ENCODE results near the gene ELF1.

Gene ELF1

DNA sequence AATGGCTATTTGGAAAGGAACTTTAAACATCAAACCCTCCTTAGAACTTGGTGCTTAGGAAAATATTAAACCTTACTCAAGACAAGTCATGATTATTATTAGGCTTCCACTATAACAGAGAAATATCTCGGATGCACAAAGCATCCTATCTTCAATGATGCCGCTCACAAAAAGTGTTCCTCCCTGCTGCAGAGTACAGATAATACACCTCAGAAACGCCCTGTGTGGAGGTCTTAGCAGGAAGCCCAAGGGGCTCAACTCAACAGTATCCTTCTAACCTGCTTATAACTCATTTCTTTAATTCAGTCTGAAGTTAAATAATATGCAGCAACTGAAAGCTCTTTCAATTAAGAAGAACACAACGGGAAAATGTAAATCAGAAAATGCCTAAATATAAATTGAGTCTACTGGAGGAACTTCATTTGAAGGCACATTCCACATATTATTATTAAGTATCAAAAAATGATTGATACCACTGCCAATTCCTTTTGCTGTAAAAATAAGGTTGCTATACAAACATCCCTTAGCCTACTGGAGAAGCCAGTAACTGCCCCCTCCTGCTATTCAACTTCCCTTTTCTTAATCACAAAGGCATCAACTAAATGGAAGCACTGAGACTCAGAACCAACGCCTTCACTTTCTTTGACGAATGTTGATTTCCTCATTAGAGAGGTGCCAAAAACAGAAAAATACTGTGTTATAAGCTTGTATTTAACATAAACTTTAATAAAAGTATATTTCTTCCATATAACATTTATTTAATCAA is 12.0 kb downstream of the ELF1 start:
- no peak for DNase-seq (ENCODE audit: low spot score)

DNA sequence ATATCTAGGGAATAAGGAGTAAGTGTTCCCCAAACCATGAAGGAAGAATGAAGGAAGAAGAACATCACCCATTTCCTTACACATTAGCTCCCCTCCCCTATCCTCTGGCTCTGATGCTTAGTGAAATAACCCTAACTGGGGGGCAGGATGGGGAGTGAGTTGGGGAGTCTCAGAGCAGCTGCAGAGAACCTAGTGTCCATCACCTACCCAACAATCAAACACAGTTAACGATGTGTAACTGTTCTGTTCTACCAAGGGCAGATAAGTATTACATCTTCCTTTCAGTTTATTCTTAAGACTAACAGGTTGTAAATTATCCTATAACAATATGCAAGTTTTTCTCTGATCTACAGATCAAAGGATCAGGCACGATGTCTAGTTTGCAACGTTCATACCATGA is 12.8 kb downstream of the ELF1 start:
- no peak for DNase-seq (ENCODE audit: low spot score)

DNA sequence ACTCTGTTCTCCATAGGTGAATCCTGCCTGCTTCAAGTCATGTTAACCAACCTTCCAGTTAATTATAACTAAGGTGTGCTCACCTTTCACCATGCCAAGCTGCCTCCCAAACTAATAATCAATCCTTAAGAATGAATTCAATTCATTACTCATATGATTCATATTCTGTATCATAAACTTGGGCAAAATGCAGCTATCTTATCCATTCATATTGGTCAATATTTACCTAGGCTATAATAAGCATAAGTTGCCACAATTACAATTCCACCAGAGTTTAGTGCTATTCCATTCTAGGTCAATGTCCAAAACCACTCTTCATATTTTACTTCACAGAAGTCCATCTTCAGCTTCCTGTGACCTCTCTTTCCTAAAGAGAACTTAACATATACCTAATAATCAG is 13.4 kb downstream of the ELF1 start:
- DNase-seq (ENCODE audit: low spot score): no peak

DNA sequence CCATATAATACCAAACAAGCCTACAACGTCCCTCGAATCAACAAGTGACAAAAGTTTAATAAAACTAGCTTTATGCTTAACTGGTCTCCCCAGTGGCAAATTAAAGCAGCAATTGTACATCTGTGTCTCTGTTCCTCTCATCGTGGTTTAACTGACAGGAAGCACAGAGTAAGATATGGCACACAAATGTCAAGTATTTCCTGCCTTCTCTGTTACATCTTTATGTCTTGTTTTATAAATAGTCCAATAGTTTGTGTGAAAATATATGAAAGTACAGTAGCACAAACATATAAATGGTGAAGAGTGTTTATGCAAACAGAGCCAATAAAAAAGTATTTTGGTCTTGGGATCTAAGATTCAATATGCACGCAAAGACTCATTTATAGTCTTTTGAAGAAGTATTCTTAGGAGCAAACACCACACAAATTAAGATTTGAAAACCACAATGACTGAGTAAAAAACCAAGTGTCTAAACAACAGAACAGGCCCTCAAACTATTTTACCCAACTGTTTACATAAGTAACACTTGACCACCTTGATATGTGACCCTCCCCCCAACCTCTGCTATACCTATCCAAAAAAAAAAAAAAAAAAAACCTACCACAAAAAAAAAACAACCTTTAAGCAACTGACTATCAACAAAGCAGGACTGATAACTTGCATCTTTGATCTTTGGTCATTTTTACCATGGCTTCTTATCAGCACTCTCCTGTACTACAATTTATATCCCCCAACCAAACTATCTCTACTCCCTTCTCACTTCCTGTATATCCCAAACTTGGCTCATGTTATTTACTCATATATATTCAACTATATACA is 14.0 kb downstream of the ELF1 start:
- no peak for DNase-seq (ENCODE audit: low spot score)

DNA sequence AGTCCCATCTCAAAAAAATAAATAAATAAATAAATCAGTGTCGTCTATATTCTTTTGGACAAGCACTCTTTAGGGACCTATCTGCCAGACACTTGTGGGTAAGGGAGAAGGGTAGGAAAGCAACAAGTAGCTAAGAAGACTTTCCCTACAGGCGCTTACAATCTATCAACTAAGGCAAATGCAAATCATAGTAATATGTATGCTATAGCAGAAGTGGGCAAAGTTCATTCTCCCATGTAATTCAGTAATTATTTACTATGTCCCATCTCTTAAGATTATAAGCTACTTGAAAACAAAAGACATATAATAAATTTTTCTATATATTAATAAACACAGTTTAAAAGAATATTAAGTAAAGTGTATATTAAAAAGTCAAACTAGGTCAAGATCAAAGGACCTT is 16.5 kb downstream of the ELF1 start:
- DNase-seq (ENCODE audit: low spot score): no peak

DNA sequence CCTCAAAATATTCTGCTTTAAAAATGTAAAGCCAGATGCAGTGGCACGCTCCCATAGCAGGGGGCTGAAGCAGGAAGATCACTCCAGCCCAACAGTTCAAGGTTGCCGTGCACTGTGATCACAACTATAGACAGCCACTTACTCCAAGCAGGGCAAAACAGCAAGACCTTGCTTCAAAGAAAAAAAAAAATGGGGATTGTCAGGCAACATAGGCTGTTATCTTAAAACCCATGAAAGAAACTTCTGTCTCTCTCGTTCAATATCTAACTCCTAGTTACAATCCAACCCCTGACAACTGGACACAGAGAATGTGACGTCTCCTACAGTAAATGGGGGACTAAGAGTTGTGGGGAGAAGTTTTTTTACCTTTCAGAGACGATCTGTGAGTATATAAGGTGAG is 17.4 kb downstream of the ELF1 start:
- DNase-seq (ENCODE audit: low spot score): no peak

DNA sequence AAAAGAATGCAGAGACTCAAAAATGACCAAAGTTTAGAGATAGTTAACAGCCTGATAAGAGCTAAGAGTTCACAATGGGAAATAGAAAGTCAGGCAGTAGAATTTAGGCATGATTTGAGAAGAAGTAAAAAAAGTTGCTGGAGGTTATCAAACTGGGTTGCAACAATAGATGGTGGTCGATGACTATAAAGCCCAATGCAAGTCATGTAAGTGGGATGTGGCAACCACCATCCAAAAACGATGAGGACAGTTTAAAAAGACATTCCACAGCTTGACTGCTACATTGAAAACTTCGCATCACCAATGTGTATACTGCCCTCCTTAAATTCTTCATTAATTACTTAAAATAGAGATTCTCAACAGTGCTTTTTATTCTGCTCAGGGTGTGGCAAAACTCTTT is 19.7 kb downstream of the ELF1 start:
- DNase-seq (ENCODE audit: low spot score): no peak

DNA sequence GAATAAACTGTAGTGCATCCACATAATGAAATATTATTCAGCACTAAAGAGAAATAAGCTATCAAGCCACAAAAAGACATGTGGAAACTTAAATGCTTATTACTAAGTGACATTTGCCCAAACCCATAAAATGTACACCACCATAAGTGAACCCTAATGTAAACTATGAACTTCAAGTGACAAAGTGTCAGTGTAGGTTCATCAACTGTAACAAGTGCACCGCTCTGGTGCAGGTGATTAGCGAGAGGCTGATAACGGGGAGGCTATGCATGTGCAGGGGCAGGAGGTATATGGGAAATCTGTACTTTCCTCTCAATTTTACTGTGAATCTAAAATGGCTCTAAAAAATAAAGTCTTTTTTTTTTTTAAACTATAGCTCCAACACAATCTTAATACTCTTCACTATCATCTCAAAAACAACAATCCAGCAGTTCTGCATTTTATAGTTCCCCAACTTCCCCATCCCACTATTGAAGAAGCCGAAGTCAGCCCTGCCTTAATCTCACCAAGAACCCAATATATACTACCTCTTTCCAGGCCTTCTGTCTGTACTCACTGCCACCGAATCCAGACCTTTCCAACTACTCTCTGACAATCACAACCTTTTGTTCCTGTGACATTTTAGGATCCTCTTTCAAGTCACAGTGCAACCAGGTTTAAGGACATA is 22.6 kb downstream of the ELF1 start:
- no peak for DNase-seq (ENCODE audit: low spot score)

DNA sequence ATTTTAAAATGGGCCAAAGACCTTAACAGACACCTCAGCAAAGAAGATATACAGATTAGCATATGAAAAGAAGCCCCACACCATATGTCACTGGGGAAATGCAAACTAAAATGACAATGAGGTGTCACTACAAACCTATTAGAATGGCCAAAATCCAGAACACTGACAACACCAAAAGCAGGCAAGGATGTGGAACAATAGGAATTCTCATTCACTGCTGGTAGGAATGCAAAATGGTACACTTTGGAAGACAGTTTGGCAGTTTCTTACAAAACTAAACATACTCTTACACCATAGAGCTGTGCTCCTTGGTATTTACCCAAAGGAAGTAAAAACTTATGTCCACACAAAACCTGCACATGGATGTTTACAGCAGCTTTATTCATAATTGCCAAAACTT is 23.1 kb downstream of the ELF1 start:
- no peak for DNase-seq (ENCODE audit: low spot score)

DNA sequence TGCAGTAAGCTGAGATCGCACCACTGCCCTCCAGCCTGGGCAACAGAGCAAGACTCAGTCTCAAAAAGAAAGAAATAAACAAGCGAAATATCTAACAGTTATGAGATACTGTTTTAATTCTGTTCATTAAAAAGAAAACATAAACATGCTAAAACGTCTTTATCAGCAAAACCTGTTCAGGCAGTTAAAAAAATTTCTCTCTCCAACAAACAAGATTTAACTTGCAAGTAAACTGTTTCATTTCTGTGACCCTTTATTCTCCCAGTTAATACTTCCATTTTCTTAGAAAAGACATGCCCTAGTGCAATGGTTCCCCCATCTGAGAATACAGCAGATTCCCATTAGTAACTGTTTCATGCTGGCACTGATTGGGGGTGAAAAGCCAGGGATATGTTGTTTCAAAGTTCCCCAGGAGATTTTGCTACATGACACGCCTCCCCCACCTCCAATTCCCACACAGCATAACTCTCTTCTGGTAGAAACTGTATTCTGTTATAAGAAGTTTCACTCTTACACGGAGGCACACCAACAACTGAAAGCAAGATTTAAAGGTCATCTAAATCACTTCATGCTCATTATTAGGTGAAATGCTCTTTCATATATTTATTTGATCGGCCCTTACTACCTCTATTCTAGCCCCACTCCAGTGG is 24.4 kb downstream of the ELF1 start:
- DNase-seq (ENCODE audit: low spot score): no peak

DNA sequence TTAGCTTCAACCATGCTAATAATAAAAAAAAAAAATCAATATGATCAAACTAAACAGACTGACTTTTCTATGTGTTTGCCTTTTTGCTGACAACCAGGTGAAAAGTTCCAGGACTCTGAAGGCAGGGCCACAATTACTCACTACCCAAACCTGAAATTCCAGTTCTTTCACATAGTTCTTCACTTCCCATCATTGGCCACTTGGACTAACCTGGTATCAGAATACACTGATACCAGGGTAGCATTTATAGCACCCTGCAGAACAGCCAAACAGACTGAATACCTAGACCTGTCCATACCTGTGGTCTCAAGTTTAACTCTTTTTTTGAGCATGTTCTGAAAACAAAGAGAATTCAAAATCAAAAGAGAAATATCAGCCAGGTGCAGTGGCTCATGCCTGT is 25.1 kb downstream of the ELF1 start:
- no peak for DNase-seq (ENCODE audit: low spot score)

DNA sequence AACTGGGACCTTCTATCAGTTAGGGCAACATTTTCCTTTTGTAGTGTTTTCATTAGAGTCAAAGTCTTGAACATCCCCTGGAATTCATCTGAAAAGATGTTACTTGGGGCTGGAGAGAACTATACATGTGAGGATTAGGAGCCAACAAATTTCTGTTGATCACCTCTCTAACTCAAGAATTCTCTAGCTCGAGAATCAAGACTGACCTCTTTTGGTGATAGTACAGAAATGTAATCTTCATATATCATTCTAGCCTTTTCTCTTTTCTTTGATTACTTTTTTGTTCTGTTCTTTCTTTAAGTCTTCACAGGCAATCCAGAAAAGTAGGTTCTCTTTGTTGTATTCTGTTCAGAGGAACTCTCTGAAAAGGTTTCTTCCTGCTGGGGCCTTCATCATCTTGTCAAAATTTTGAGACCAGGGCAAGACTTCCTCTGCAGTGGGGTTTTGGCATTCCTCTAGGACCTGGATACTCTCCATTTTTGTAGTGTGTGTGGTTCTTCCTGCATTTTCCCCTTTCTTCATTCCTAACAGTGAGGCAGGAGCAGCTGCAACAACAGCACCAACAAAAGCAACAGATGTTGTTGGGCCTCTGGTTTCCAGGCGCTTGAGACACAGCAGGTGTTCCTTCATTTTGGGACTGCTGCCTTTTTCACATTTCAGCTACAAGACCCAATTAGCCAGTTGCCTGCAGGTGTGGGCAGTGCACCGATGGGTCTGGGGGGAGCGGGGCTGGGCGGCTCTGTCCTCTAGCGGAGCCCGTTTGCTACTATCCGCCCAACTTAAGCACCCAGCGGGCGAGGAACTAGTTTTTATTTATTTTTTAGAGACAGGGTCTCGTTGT is 26.2 kb downstream of the ELF1 start:
- no peak for DNase-seq (ENCODE audit: low spot score)

DNA sequence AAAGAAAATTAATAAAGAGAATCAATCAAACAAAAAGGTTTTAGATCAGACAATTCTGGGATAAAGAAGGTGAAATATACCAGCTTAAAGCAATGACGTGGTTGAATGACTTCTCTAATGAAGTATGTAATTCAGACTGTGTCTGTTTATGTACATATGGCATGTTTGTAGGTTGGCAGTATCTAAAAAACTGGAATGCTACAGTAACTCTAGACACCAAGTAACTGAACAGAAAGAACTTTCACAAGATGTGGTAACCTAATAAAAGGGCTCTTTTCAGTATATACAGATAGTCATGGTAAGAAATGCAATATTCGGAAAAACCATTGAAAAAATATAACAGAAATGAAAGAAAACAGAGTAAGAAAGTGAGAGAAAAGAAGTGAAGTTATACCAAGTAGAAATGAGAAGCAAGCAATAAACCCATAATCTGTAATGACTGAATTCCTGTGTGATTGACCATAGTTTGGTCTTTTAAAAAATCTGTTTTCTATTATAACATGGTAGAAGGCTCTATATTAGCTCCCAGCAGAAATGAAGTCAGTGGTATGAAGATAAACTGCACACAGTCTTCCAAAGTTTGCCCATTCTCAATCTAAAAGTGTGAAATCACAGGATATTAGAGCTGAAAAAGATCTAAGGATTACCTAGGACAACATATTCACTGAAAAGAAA is 31.4 kb downstream of the ELF1 start:
- no peak for DNase-seq (ENCODE audit: low spot score)

DNA sequence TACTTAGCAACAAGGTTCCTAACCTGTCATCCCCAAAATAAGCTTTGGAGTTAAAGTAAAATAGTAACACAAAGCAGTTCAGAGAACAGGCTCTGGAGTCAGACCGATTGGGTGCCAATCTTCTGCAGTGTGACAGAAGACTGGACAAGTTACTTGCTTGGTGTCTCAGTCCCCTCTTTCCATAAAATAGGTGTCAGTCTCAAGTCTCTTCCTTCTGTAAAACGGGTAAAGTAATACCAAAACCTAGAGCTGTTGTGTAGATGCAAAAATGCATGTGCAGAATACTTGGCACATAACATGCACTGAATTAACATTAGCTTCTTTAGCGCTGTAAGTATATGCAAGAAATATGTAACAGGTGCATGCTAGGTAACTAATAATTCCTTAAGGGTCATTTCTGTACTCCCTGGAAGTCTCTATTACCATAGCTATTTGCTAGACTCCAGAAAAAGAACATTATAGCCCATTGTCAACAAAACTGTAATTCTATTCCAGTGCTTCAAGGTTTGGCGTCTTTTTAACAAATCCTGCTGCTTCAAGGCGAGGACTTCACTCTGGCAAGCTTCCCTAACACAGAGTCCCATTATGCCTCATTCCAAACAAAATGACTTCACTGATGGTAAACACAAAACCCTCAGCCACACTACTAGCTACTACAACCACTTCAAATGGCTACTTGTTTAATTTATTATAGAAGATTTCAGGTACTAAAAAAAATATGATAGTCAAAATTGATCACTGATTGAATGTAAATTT is 32.8 kb downstream of the ELF1 start:
- peak; percentile 43 for DNase-seq (ENCODE audit: low spot score)

DNA sequence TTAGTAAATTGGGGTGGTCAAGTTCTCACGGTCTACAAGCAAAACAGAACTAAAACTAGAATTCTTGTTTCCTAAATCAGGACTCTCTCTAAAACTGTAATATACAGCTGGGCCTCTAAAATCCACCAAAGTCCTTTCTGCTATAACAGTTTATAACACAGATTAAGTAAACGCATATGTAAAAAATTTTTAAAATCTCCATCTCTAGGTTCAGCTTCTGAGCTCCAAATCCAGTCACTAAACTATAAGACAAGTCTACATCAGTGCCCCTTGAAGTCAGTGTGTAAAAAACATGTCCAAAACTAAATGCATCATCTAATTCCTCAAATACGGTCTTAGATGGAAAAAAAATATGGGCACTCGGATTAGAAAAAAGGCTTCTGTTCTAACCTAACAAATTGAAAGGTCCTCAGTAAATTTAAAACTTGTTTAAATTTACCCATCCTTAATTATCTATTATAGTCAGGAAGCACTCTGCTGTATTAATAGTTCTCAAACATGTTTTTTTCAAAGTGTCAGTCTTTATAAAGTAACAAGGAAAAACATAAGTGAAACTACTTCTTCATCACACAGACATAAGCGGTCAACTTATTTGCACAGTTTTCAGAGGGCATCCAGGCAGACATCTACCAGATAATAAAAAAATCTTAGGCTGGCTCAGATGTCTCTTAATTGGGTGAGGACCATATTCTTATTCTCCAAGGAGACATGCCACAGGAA is 33.6 kb downstream of the ELF1 start:
- no peak for DNase-seq (ENCODE audit: low spot score)

DNA sequence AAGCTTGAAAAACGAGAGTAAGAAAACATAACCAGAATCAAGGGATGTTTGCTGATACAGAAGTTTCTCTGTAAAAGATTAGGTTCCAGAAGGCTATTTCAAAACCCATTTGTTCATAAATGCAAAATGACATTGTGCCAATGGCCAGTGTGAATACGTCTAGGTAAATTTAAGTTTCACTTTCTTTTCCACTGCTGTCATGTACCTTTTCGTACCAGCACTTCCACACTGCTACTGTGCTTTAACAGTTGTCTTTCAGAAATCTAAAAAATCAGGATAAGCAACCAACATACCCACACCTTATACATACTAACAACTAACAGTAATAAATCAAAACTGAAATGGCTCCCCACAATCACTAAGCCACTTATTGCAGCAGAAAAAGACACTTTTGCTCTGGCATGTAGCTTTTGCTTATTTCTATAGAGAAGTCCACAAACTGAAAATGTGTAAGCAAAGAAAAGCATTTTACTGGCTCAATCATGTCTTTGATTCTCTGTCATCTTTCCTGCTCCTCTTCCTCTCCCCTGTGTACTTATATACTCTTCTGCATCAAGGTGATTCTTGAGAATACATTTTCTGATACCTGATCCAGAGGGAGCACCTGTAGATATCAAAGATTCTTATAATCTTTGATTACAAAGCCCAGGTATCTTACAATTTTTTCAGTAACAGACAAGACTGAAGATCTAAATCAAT is 34.3 kb downstream of the ELF1 start:
- peak; percentile 19 for DNase-seq (ENCODE audit: low spot score)

DNA sequence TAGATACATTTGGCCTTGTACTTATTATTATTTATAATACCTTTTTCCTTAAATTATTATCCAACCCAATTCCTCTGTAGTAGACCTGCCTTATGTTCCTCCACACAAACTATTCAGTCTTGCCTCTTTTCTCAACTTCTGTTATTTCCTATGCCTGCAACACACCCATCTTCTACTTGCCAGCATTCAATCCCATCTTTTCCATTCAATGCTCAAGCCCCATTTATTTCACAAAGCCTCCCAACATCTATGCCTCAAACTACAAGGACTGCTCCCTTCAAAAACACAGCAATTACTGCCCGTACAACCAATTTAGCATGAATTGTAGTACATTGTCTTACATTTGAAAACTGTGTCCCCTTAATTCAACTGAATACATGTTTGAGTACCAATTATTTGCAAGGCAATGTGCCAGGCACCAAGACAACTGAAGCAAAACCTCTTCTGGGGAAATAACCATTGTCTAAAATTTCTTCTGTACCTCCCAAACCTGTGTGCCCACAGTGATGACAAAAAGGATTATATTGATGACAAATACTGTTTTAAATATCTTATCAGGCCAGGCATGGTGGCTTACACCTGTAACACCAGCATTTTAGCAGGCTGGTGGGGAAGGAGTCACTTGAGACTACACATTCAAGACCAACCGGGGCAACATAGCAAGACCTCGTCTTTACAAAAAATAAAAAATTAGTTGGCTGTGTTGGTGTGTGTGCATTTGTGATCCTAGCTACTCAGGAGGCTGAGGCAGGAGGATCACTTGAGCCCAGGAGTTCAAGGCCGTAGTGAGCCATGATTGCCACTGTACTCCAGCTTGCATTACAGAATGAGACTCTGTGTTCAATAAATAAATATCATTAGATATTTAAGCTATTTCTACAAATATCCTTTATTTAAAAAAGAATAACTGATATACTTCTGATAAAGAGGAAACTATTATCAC is 35.1 kb downstream of the ELF1 start:
- no peak for DNase-seq (ENCODE audit: low spot score)

DNA sequence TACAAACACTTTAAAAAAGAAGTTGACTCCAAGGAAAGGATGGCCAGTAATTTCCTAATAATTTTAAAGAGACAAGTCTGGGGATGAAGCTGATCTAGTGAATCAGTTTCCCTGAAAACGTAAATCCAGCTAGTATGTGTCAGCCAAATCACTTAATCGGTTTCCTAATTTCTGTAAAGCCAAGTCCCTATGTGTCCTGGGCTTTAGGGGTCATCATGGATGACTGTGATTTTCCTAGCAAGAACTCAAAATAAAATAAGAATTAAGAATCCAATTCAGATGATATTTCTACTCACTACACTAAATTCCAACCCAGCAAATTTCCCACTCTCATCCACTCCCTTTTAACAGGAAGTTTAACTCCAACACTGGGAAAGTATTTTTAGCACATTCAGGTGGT is 35.9 kb downstream of the ELF1 start:
- DNase-seq (ENCODE audit: low spot score): no peak

All from Ammon's horn (tissue), 1 donor.